ENCODE data around the gene FOXJ3.

- no peak for TF ChIP-seq CTCF (IDR thresholded peaks at IDR 0.05; ENCODE audit: low read depth, low read length, poor library complexity, severe bottlenecking)
- no peak for TF ChIP-seq EZH2phosphoT487 (IDR thresholded peaks at IDR 0.05; ENCODE audit: borderline replicate concordance, low read length)
Observed at GRCh38 chr1:42128499-42128898, 206.5 kb downstream of the FOXJ3 start.

Measured in DOHH2 (cell line).